HEK293 (cell line): ENCODE results near the gene UCKL1.

Source experiments
- CTCF ChIA-PET: fragments of 350-600 bp; formaldehyde crosslinking; extraction: SDS; loops from one replicate; lab custom pipeline; 2021; ENCODE audit warnings: antibody characterized with exemption; lab: Yijun Ruan, JAX
- POLR2A ChIA-PET: fragments of 300-600 bp; formaldehyde crosslinking; extraction: SDS; loops from one replicate; lab custom pipeline; 2020; ENCODE audit warnings: antibody characterized with exemption, inconsistent platforms; lab: Yijun Ruan, JAX
- H3K27ac ChIP-seq: fragments of 200-500 bp; sonication (Bioruptor generic); 2 replicates; pipeline ENCODE4 v1.5.1; 2014; ENCODE audit warnings: low read depth, low read length, control low read depth, inconsistent platforms; ENCODE audit errors: extremely low read depth
- H3K36me3 ChIP-seq, 2 experiments: fragments of 200-500 bp in 1 of 2; sonication (Bioruptor generic) in 1 of 2; 1 replicate in 1 of 2; 2 replicates in 1 of 2; pipeline ENCODE4 v1.5.1; 2014 to 2017; ENCODE audit warnings: inconsistent platforms in 2 of 2, low read length in 2 of 2; ENCODE audit not compliant: control insufficient read depth in 2 of 2, insufficient read depth in 1 of 2
- H3K4me1 ChIP-seq: fragments of 200-500 bp; sonication (Bioruptor generic); 2 replicates; pipeline ENCODE4 v1.5.1; 2014; ENCODE audit warnings: mild to moderate bottlenecking, low read length, inconsistent platforms; ENCODE audit not compliant: control insufficient read depth, insufficient read depth
- H3K4me3 ChIP-seq: 2 replicates; pipeline ENCODE4 v1.5.1; 2011; ENCODE audit warnings: low read depth, mild to moderate bottlenecking, control low read depth, low read length, moderate library complexity
- H3K9me3 ChIP-seq: fragments of 200-500 bp; sonication (Bioruptor generic); 2 replicates; pipeline ENCODE4 v1.5.1; 2014; ENCODE audit warnings: low read depth, low read length, inconsistent platforms; ENCODE audit not compliant: control insufficient read depth, insufficient read depth
- BCL11B ChIP-seq: fragments of 450-650 bp; formaldehyde crosslinking; IDR thresholded peaks from 2 replicates; pipeline ENCODE4 v1.5.1; 2016; ENCODE audit warnings: low read depth, missing biosample characterization, missing genetic modification characterization
- OVOL3 ChIP-seq: fragments of 450-650 bp; formaldehyde crosslinking; IDR thresholded peaks from 2 replicates; pipeline ENCODE4 v1.5.1; 2016; ENCODE audit warnings: missing biosample characterization, missing genetic modification characterization
- ZBTB44 ChIP-seq: fragments of 450-650 bp; IDR thresholded peaks from 2 replicates; pipeline ENCODE4 v1.5.1; 2018; ENCODE audit warnings: missing biosample characterization, mild to moderate bottlenecking, missing genetic modification characterization
- ZBTB6 ChIP-seq: fragments of 450-650 bp; formaldehyde crosslinking; IDR thresholded peaks from 2 replicates; pipeline ENCODE4 v1.5.1; 2017; ENCODE audit warnings: missing biosample characterization, missing genetic modification characterization
- ZIC2 ChIP-seq: fragments of 450-650 bp; formaldehyde crosslinking; IDR thresholded peaks from 2 replicates; pipeline ENCODE4 v1.5.1; 2016; ENCODE audit warnings: missing biosample characterization, missing genetic modification characterization
- ZNF146 ChIP-seq: fragments of 450-650 bp; formaldehyde crosslinking; IDR thresholded peaks from 2 replicates; pipeline ENCODE4 v1.5.1; 2016; ENCODE audit warnings: missing biosample characterization, missing genetic modification characterization
- ZNF155 ChIP-seq: fragments of 450-650 bp; formaldehyde crosslinking; IDR thresholded peaks from 2 replicates; pipeline ENCODE4 v1.5.1; 2016; ENCODE audit warnings: missing biosample characterization, missing genetic modification characterization
- ZNF239 ChIP-seq: fragments of 450-650 bp; formaldehyde crosslinking; IDR thresholded peaks from 2 replicates; pipeline ENCODE4 v1.5.1; 2016; ENCODE audit warnings: missing biosample characterization, missing genetic modification characterization
- ZNF302 ChIP-seq: fragments of 450-650 bp; formaldehyde crosslinking; IDR thresholded peaks from 2 replicates; pipeline ENCODE4 v1.5.1; 2016; ENCODE audit warnings: missing biosample characterization, missing genetic modification characterization, low read depth
- ZNF404 ChIP-seq: fragments of 450-650 bp; formaldehyde crosslinking; IDR thresholded peaks from 2 replicates; pipeline ENCODE4 v1.5.1; 2017; ENCODE audit warnings: missing biosample characterization, missing genetic modification characterization
- ZNF426 ChIP-seq: fragments of 450-650 bp; formaldehyde crosslinking; IDR thresholded peaks from 2 replicates; pipeline ENCODE4 v1.5.1; 2017; ENCODE audit warnings: missing biosample characterization, missing genetic modification characterization, mild to moderate bottlenecking, inconsistent platforms, moderate library complexity
- ZNF48 ChIP-seq: fragments of 450-650 bp; formaldehyde crosslinking; IDR thresholded peaks from 2 replicates; pipeline ENCODE4 v1.5.1; 2016; ENCODE audit warnings: missing biosample characterization, missing genetic modification characterization
- ZNF544 ChIP-seq: fragments of 450-650 bp; formaldehyde crosslinking; IDR thresholded peaks from 2 replicates; pipeline ENCODE4 v1.5.0; 2017; ENCODE audit warnings: missing biosample characterization, missing genetic modification characterization
- ZNF548 ChIP-seq: fragments of 450-650 bp; formaldehyde crosslinking; IDR thresholded peaks from 2 replicates; pipeline ENCODE4 v1.5.1; 2016; ENCODE audit warnings: missing biosample characterization, missing genetic modification characterization
- ZSCAN18 ChIP-seq: fragments of 450-650 bp; formaldehyde crosslinking; IDR thresholded peaks from 2 replicates; pipeline ENCODE4 v1.5.1; 2016; ENCODE audit warnings: missing biosample characterization, missing genetic modification characterization
- TF ChIP-seq, protein P1 (sequence below): fragments of 450-650 bp; formaldehyde crosslinking; IDR thresholded peaks from 2 replicates; pipeline ENCODE4 v1.5.1; 2016; ENCODE audit warnings: missing biosample characterization, missing genetic modification characterization, low read depth
- TF ChIP-seq, protein P2 (sequence below): fragments of 450-650 bp; formaldehyde crosslinking; IDR thresholded peaks from 2 replicates; pipeline ENCODE4 v1.5.1; 2016; ENCODE audit warnings: missing biosample characterization, missing genetic modification characterization

Gene UCKL1

DNA sequence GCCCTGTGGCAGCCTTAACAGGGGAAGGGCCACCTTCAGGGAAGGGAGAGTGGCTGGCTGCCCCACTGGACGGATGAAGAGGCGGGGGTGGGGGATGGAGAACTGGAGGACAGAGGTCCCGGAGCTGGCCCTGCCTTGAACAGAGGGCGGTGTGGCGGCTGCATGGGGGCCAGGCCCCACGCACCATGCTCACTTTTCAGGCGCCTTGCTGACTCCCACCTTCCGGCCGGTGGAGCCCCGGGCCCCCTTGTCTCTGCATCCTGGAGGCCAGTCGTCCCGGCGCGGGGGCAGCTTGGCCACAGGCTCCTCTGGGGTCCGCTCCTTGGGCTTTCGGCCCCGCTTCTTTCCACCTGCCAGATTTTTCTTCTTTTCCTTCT, 3.5 kb upstream of the UCKL1 start:
- ChIA-PET CTCF (no interaction called here), POLR2A (no interaction called here)
- Histone ChIP-seq H3K4me1 (0 out of 2 replicates have a peak, but pooled peaks cover 4% of the 10 kb centered on the region), H3K4me3 (no peak overlapping the region), H3K27ac (0 out of 2 replicates have a peak overlapping the region, but pooled peaks have one; percentile 33), H3K9me3 (no peaks in the 10 kb centered on the region), H3K36me3 (peaks cover 0 to 62% of the 10 kb centered on the region in 2 experiments; a peak in 1 of 3 replicates)
- TF ChIP-seq, protein P1, sequence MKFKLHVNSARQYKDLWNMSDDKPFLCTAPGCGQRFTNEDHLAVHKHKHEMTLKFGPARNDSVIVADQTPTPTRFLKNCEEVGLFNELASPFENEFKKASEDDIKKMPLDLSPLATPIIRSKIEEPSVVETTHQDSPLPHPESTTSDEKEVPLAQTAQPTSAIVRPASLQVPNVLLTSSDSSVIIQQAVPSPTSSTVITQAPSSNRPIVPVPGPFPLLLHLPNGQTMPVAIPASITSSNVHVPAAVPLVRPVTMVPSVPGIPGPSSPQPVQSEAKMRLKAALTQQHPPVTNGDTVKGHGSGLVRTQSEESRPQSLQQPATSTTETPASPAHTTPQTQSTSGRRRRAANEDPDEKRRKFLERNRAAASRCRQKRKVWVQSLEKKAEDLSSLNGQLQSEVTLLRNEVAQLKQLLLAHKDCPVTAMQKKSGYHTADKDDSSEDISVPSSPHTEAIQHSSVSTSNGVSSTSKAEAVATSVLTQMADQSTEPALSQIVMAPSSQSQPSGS (tag by site-specific recombination) = no peak
- no peak for TF ChIP-seq ZIC2 (tag by site-specific recombination)
- TF ChIP-seq ZSCAN18 (tag by site-specific recombination) = no peak
- no peak for TF ChIP-seq ZNF48 (tag by site-specific recombination)
- TF ChIP-seq ZNF155 (tag by site-specific recombination) = no peak
- no peak for TF ChIP-seq ZNF239 (tag by site-specific recombination)
- no peak for TF ChIP-seq ZNF426 (tag by site-specific recombination)
- no peak for TF ChIP-seq ZBTB44
- TF ChIP-seq ZNF146 (tag by site-specific recombination) = no peak
- no peak for TF ChIP-seq ZNF548
- TF ChIP-seq BCL11B = no peak
- TF ChIP-seq OVOL3 = no peak
- no peak for TF ChIP-seq ZBTB6
- no peak for TF ChIP-seq ZNF544 (tag by site-specific recombination)
- no peak for TF ChIP-seq ZNF302 (tag by site-specific recombination)
- no peak for TF ChIP-seq ZNF404
- TF ChIP-seq, protein P2, sequence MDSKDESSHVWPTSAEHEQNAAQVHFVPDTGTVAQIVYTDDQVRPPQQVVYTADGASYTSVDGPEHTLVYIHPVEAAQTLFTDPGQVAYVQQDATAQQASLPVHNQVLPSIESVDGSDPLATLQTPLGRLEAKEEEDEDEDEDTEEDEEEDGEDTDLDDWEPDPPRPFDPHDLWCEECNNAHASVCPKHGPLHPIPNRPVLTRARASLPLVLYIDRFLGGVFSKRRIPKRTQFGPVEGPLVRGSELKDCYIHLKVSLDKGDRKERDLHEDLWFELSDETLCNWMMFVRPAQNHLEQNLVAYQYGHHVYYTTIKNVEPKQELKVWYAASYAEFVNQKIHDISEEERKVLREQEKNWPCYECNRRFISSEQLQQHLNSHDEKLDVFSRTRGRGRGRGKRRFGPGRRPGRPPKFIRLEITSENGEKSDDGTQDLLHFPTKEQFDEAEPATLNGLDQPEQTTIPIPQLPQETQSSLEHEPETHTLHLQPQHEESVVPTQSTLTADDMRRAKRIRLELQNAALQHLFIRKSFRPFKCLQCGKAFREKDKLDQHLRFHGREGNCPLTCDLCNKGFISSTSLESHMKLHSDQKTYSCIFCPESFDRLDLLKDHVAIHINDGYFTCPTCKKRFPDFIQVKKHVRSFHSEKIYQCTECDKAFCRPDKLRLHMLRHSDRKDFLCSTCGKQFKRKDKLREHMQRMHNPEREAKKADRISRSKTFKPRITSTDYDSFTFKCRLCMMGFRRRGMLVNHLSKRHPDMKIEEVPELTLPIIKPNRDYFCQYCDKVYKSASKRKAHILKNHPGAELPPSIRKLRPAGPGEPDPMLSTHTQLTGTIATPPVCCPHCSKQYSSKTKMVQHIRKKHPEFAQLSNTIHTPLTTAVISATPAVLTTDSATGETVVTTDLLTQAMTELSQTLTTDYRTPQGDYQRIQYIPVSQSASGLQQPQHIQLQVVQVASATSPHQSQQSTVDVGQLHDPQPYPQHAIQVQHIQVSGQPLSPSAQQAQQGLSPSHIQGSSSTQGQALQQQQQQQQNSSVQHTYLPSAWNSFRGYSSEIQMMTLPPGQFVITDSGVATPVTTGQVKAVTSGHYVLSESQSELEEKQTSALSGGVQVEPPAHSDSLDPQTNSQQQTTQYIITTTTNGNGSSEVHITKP (tag by site-specific recombination) = no peak
